HG02759 (cell line): ENCODE measurements around the gene ARHGAP5.

ENCODE experiments used
- ATAC-seq: cut with Tn5 transposase; IDR thresholded peaks from one replicate; pipeline ENCODE4 v1.9.1; 2021; ENCODE audit warnings: mild to moderate bottlenecking, moderate library complexity; ENCODE audit not compliant: unreplicated experiment

ARHGAP5 gene

GRCh38 chr14:32077081-32078022 lies at the start of gene ARHGAP5:
ARHGAP5 (plus strand) TSS chr14:32077304; CDS start chr14:32090670, 13,366 bp downstream.
- peak; percentile 48 for ATAC-seq

GRCh38 chr14:32028599-32028998 lies 48.5 kb upstream of the ARHGAP5 start:
- ATAC-seq, result no peak

GRCh38 chr14:32033543-32033942 lies 43.6 kb upstream of the ARHGAP5 start:
- no peak for ATAC-seq

- no peak for ATAC-seq
These were observed 38.2 kb upstream of the ARHGAP5 start for GRCh38 chr14:32038876-32039275.

DNA sequence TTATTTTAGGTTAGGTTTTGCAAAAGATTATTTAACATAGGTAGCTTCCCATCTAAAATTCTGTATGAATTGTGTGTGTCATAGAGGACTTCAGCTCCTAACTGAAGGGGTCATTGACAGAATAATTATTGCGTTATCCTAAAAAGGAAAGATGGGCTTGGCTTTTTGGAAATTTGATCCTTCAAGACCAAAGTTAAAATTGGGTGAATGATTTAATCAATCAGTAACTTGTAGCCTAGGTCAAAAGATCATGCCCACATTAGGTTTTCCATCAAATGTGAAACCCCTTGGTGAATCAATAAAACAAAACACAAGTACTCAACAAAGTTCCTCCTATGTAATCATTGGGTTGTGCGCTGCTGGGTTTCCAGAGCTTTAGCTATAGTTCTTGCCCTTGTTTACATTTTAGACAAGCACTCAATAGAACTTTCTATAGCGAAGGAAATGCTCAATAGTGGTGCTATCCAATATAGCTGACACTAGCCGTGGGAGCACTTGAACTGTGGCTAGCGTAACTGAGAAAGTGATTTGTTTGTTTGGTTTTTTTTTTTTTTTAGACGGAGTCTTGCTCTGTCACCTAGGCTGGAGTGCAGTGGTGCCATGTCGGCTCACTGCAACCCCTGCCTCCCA lies 37.6 kb upstream of the ARHGAP5 start:
- no peak for ATAC-seq

- ATAC-seq, result no peak
These were observed 33.5 kb upstream of the ARHGAP5 start for GRCh38 chr14:32043624-32044023.

- ATAC-seq, result no peak
These were observed 32.6 kb upstream of the ARHGAP5 start for GRCh38 chr14:32044454-32044853.

GRCh38 chr14:32047791-32048190 lies 29.3 kb upstream of the ARHGAP5 start:
- ATAC-seq, result no peak

DNA sequence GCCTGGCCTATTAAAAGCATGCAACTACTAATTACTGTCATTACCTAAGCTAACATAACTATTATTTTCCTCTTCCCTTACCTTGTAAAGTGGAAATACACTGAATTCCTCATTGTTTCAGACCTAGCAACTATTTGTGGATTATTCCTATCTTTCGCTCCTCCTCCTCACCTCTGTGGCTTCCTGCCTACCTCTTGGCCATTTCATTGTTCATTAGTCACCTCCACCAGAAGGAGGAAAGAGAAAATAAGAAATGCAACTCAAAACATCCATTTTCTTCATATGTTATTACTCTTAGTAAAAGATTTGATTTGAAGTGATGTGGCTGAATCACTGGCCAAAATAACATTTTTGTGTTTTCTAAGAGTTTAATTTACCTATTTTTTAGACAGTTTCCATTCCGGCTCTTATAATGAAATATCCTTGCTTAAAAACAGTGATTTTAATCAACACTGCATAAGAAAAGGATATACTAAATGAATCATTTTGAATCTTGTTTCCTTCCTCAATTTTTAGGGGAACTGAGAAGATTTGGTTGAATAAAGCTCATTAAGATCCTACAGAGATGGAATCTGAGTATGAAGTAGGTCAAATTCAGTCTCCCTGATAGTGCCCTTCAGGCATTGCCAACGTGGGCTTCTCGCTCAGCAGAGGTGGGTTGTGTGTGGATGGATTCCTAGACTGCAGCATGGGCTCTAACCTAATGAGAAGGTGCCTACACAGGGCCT lies 27.6 kb upstream of the ARHGAP5 start:
- ATAC-seq, result no peak

GRCh38 chr14:32050878-32051277 lies 26.2 kb upstream of the ARHGAP5 start:
- ATAC-seq, result no peak

DNA sequence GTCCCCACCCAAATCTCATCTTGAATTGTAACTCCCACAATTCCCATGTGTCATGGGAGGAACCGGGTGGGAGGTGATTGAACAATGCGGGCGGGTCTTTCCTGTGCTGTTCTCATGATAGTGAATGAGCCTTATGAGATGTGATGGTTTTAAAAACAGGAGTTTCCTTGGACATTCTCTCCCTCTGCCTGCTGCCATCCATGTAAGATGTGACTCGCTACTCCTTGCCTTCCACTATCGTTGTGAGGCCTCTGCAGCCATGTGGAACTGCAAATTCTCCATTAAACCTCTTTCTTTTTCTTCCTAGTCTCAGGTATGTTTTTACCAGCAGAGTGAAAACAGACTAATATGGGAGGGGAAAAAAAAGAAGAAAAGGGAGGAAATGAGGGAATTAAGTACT lies 22.6 kb upstream of the ARHGAP5 start:
- no peak for ATAC-seq

DNA sequence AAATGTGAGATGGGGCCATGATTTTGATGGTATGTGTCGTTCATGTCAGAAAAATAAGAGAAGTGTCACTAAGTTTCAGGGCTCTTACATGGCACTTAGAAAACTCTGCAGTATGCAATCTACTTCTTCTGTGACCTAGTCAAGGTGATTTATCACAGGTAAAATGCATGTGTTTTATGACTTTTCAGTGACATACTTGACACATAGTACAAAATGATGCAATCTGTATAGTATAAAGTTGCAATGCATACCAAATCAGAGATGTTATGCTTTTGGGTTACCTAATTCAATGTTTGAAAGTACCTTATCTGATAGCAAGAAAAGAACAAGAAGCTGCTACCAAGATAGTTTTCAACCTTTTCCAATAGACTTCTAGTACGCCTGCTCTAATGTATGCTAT lies 21.9 kb upstream of the ARHGAP5 start:
- no peak for ATAC-seq

- no peak for ATAC-seq
These were observed 17.4 kb upstream of the ARHGAP5 start for GRCh38 chr14:32059702-32060101.

DNA sequence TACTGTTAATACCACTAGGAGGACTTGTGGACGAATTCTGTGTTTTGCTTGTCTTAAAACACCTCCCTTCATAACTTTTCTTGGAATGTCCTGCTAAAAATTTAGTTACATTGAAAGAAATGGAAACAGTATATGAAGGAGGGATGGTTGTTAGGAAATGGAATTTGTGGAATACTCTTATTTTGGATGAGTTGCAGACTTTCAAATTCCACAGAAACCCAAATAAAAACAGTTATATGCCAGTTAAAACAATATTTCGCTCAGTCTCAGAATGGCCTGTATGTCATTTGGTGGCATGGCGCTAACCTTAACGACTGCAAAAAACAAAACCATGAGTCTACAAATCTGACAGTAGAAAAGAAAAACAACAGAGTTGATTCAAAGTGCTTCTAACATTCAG lies 12.2 kb upstream of the ARHGAP5 start:
- ATAC-seq, result no peak

GRCh38 chr14:32068708-32069107 lies 8.4 kb upstream of the ARHGAP5 start:
- no peak for ATAC-seq

DNA sequence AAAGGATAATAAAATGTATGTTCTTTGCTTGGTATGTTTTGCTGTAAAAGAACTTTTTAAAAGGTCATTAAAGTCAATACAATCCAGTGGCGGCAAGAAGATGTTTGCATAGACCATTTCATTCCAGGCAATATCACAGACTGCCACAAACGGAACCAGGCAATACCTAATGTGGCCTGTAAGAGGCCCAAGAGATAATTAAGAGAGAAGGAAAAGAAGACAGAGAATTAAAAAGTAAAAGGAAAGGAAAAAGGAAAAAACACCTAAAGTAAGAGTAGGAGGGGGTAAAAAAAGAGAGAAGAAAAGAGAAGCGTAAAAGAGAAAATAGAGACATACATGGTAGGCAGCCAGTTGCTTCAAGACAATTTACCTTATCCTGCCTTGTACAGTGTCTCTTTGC lies 6.8 kb upstream of the ARHGAP5 start:
- no peak for ATAC-seq

DNA sequence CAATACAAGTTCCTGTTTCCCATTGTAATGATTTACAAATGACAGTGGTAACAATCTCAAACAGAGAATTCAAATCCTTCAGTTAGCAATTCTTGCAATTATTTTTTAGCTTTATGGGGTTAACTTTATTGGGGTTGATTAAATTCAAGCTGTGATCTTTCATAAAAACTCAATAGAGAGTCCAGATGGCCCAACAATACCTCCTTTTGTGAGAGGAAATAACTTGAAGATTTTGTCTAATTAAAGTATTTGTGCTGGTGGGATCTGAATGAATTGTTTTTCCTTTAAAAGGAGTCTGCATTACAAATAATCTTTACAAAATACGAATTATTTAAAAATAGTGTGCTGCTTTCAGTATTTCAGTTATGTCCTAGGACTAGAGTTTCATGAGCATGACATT lies 4.4 kb upstream of the ARHGAP5 start:
- ATAC-seq, result no peak

GRCh38 chr14:32073537-32074189 lies 3.4 kb upstream of the ARHGAP5 start:
- no peak for ATAC-seq

- no peak for ATAC-seq
These were observed 2.1 kb upstream of the ARHGAP5 start for GRCh38 chr14:32074887-32075572.

- ATAC-seq, result peak; percentile 27
These were observed 1.3 kb upstream of the ARHGAP5 start for GRCh38 chr14:32075672-32076277.
